ENCODE results near the gene EFHC1. TPM values are rescaled to one million over a fixed set of nuclear protein-coding genes. Genes with fewer than 3 reads are reported as not detected.

Gene EFHC1
- polyA plus RNA-seq, 1 experiment: 59.8 TPM

DNA sequence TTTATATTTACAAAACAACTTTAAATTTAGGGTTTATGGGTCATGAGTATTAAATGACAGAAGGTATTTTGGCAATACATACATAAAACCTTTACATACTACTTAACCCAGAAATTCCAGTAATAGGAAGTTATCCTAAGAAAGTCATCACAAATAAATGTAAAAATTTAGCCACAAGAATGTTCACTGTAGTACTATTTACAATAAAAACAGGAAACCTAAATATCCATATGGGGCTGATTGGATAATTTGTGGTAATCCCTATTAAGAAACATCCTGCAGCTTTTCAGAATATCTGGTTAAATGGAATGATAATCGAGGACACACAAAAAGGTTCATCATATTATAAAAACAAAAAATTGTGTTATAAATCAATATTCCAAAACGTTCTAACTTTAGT is 112.3 kb downstream of the EFHC1 start:
- POLR2A ChIA-PET: interaction anchor here (0.6 kb wide), 1 partner anchor 31 kb away, joined by 3 read pairs; no protein-coding TSS in a partner anchor
- no peaks in the 10 kb centered on the region for H3K27me3 ChIP-seq (ENCODE audit: control insufficient read depth, insufficient read depth, low read length)
- CTCF ChIA-PET: no interaction called here
- no peak for DNase-seq (ENCODE audit: low read depth, low spot score)
- TF ChIP-seq, protein P1, sequence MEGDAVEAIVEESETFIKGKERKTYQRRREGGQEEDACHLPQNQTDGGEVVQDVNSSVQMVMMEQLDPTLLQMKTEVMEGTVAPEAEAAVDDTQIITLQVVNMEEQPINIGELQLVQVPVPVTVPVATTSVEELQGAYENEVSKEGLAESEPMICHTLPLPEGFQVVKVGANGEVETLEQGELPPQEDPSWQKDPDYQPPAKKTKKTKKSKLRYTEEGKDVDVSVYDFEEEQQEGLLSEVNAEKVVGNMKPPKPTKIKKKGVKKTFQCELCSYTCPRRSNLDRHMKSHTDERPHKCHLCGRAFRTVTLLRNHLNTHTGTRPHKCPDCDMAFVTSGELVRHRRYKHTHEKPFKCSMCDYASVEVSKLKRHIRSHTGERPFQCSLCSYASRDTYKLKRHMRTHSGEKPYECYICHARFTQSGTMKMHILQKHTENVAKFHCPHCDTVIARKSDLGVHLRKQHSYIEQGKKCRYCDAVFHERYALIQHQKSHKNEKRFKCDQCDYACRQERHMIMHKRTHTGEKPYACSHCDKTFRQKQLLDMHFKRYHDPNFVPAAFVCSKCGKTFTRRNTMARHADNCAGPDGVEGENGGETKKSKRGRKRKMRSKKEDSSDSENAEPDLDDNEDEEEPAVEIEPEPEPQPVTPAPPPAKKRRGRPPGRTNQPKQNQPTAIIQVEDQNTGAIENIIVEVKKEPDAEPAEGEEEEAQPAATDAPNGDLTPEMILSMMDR (IDR thresholded peaks at IDR 0.05; ENCODE audit: low read depth, low read length): no peak
- H3K27ac ChIP-seq (ENCODE audit: low read depth, low read length): no peak overlapping the region
- H3K9me3 ChIP-seq (ENCODE audit: control insufficient read depth, insufficient read depth, low read length): no peaks in the 10 kb centered on the region
- no peak overlapping the region for H3K4me3 ChIP-seq (ENCODE audit: low read depth, low read length)

DNA sequence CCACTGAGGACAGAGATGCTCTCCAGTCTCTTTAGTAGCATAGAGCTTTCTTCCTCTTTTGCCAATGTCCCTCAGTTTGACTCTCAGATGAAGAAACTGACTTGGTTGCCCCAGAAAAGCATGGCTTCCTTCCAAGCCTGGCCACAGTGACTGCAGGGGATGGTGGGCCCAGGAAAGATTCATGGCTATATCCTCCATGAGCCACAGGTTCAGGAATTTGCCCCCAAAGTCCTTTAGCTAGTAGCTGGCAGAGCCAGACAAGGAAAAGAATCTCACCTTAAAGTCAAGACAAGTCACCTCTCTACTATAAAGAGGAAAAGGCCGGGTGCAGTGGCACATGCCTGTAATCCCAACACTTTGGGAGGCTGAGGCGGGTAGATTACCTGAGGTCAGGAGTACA is 113.3 kb downstream of the EFHC1 start:
- CTCF ChIA-PET: no interaction called here

DNA sequence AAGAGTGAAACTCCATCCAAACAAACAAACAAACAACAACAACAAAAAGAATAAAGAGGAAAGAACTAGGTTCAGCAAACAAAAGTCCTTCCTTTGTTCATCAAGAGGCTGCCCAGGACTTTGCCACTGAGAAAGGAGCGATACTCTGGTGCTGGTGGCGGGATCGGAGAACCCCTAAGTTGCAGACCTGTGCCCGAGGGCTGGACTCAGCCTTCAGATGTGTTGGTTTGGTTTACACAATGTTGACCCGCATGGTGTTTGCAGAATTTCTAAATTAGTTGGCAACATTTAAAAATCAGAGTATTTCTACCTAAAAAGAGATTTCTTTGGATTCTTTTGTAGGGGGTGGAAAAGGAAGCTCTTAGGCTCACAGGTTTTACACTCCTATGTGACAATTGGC is 114.2 kb downstream of the EFHC1 start:
- ChIA-PET CTCF (interaction anchor here (1.0 to 2.9 kb wide), 2 partner anchors 41 to 129 kb away, joined by 4 to 12 read pairs; no protein-coding TSS in a partner anchor), POLR2A (interaction anchor here (2.3 kb wide), 1 partner anchor 17 kb away, joined by 8 read pairs; no protein-coding TSS in a partner anchor)
- no peaks in the 10 kb centered on the region for H3K27me3 ChIP-seq (ENCODE audit: control insufficient read depth, insufficient read depth, low read length)
- TF ChIP-seq, protein P1 (IDR thresholded peaks at IDR 0.05; ENCODE audit: low read depth, low read length): no peak
- no peak overlapping the region for H3K27ac ChIP-seq (ENCODE audit: low read depth, low read length)
- no peak for DNase-seq (ENCODE audit: low read depth, low spot score)
- no peaks in the 10 kb centered on the region for H3K9me3 ChIP-seq (ENCODE audit: control insufficient read depth, insufficient read depth, low read length)
- no peak overlapping the region for H3K4me3 ChIP-seq (ENCODE audit: low read depth, low read length)

More for the DNA sequence above, 113.3 kb downstream of the EFHC1 start:
- TF ChIP-seq, protein P1 (IDR thresholded peaks at IDR 0.05; ENCODE audit: low read depth, low read length): no peak
- Histone ChIP-seq H3K4me3 (ENCODE audit: low read depth, low read length) (no peak overlapping the region), H3K27ac (ENCODE audit: low read depth, low read length) (peak overlapping the region; percentile 33), H3K27me3 (ENCODE audit: control insufficient read depth, insufficient read depth, low read length) (no peaks in the 10 kb centered on the region), H3K9me3 (ENCODE audit: control insufficient read depth, insufficient read depth, low read length) (no peaks in the 10 kb centered on the region)
- no peak for DNase-seq (ENCODE audit: low read depth, low spot score)
- POLR2A ChIA-PET: no interaction called here

DNA sequence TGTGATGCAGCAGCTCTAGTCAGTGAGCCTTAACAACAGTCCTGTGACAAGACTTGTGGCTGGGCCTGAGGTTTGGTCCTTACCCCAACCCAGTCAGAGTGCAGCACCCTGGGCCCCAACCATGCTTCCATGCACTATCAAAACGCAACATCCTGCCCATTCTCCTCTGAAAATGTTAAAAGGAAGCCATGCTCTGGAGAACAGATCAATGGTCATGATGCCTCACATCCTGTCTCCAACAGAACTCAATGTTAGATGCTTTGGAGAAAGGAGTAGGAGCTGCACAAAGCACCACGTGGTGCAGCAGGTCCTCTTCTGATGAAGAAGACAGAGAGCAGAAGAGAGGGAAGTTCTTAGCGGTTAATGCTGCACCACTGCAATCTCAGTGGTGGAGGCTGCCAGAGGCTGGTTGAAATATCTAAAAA is 114.8 kb downstream of the EFHC1 start:
- H3K27me3 ChIP-seq (ENCODE audit: control insufficient read depth, insufficient read depth, low read length): no peaks in the 10 kb centered on the region
- TF ChIP-seq, protein P1 (IDR thresholded peaks at IDR 0.05; ENCODE audit: low read depth, low read length): no peak
- ChIA-PET POLR2A (interaction anchor here (2.3 kb wide), 1 partner anchor 17 kb away, joined by 8 read pairs; no protein-coding TSS in a partner anchor), CTCF (interaction anchor here (1.0 to 2.9 kb wide), 4 partner anchors 40 to 129 kb away, joined by 4 to 12 read pairs (median 6); no protein-coding TSS in a partner anchor)
- no peak overlapping the region for H3K27ac ChIP-seq (ENCODE audit: low read depth, low read length)
- H3K9me3 ChIP-seq (ENCODE audit: control insufficient read depth, insufficient read depth, low read length): no peaks in the 10 kb centered on the region
- no peak overlapping the region for H3K4me3 ChIP-seq (ENCODE audit: low read depth, low read length)
- no peak for DNase-seq (ENCODE audit: low read depth, low spot score)

DNA sequence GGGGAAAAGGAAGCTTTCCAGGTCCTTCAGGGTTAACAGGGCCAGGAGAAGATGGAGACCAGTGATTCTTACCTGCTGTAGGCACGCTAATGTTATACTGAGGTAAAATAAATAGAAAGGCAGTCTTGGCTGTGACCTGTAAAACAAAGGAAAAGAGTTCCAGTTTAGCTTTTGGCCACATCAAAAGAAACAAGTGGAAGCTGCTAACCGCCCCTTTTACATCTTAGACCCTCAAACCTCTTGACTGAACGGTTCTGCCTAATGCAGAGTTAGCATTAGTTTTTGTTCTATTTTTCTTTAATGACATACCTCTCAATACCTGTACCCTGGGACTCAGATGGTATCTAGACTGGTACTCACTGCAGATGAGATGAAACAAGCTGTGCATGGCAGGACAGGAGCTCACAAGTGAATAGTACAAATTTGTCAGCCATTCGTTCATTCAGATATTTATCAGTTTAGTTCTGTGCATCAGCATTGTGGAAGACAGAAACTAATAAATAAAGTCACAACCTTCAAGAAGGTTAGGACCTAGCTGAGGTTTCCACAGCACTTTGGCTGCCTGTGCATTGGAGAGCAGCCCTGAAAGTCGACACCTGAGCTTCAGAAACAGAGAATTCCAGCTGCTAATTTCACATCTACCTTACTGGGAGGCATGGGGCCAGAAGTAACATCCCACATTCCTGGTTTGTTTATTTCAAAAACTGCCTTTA is 115.7 kb downstream of the EFHC1 start:
- no peak overlapping the region for H3K27ac ChIP-seq (ENCODE audit: low read depth, low read length)
- no peaks in the 10 kb centered on the region for H3K9me3 ChIP-seq (ENCODE audit: control insufficient read depth, insufficient read depth, low read length)
- no peak for DNase-seq (ENCODE audit: low read depth, low spot score)
- ChIA-PET POLR2A (interaction anchor here (1.3 to 2.3 kb wide), 2 partner anchors 11 to 16 kb away, joined by 3 to 8 read pairs; no protein-coding TSS in a partner anchor), CTCF (interaction anchor here (1.6 to 2.9 kb wide), 3 partner anchors 40 to 128 kb away, joined by 4 to 12 read pairs (median 7); no protein-coding TSS in a partner anchor)
- no peaks in the 10 kb centered on the region for H3K27me3 ChIP-seq (ENCODE audit: control insufficient read depth, insufficient read depth, low read length)
- TF ChIP-seq, protein P1 (IDR thresholded peaks at IDR 0.05; ENCODE audit: low read depth, low read length): no peak
- H3K4me3 ChIP-seq (ENCODE audit: low read depth, low read length): no peak overlapping the region

Measured in AG04450 (cell line).